Endometrial microvascular endothelial cells (primary cell): ENCODE data around the gene PLAC1. TPM values are rescaled to one million over a fixed set of nuclear protein-coding genes. Genes with fewer than 3 reads are reported as not detected.

Experiments
- in situ Hi-C: cut with HindIII; loops from 2 replicates; pipeline ENCODE4 v1.10.0; 2017; ENCODE audit warnings: low sequenced_read_pairs, low pct_unique_long_range_greater_than_20kb; ENCODE audit errors: inconsistent ontology term
- total RNA-seq: library from RNA; depleted of rRNA; stranded (reverse); fragments of >200 nt; gene quantifications from one replicate; pipeline ENCODE4 v1.2.3, GENCODE V29; 2015; ENCODE audit errors: inconsistent ontology term

The PLAC1 gene
- total RNA-seq, 1 donor from 2014 or later = not detected

- in situ Hi-C loops = no loop called here
Observed at GRCh38 chrX:134554291-134554690, 104.0 kb downstream of the PLAC1 start.

- in situ Hi-C loops = no loop called here
Observed at GRCh38 chrX:134552351-134552750, 105.9 kb downstream of the PLAC1 start.

GRCh38 chrX:134551376-134552048 is 106.8 kb downstream of the PLAC1 start:
- in situ Hi-C loops = no loop called here

GRCh38 chrX:134548257-134549201 is 109.7 kb downstream of the PLAC1 start:
- in situ Hi-C loops = no loop called here

- in situ Hi-C loops = no loop called here
Observed at GRCh38 chrX:134547047-134547679, 111.1 kb downstream of the PLAC1 start.

GRCh38 chrX:134546187-134546586 is 112.1 kb downstream of the PLAC1 start:
- in situ Hi-C loops = no loop called here

GRCh38 chrX:134545510-134545909 is 112.8 kb downstream of the PLAC1 start:
- in situ Hi-C loops = no loop called here

GRCh38 chrX:134544513-134545151 is 113.6 kb downstream of the PLAC1 start:
- in situ Hi-C loops = no loop called here

GRCh38 chrX:134544135-134544512 is 114.1 kb downstream of the PLAC1 start:
- in situ Hi-C loops = no loop called here

- in situ Hi-C loops = no loop called here
Observed at GRCh38 chrX:134543288-134543687, 115.0 kb downstream of the PLAC1 start.

- in situ Hi-C loops = no loop called here
Observed at GRCh38 chrX:134542485-134542884, 115.8 kb downstream of the PLAC1 start.

GRCh38 chrX:134541906-134542305 is 116.4 kb downstream of the PLAC1 start:
- in situ Hi-C loops = no loop called here

- in situ Hi-C loops = no loop called here
Observed at GRCh38 chrX:134538316-134538715, 120.0 kb downstream of the PLAC1 start.

- in situ Hi-C loops = no loop called here
Observed at GRCh38 chrX:134537179-134537955, 120.9 kb downstream of the PLAC1 start.

- in situ Hi-C loops = no loop called here
Observed at GRCh38 chrX:134533952-134534351, 124.3 kb downstream of the PLAC1 start.

GRCh38 chrX:134533352-134533751 is 124.9 kb downstream of the PLAC1 start:
- in situ Hi-C loops = no loop called here

GRCh38 chrX:134530845-134531244 is 127.4 kb downstream of the PLAC1 start:
- in situ Hi-C loops = no loop called here

GRCh38 chrX:134529481-134529880 is 128.8 kb downstream of the PLAC1 start:
- in situ Hi-C loops = no loop called here
